ENCODE measurements around the gene CSRP3. TPM values are rescaled to one million over a fixed set of nuclear protein-coding genes. Genes with fewer than 3 reads are reported as not detected.

Gene CSRP3
- total and polyA plus RNA-seq, 7 donors: 35.9 to 1,082 (median 710) TPM

- Histone ChIP-seq H3K36me3 (ENCODE audit: insufficient read depth in 1 of 2, low read depth in 1 of 2) (no peaks in the 10 kb centered on the region), H3K4me3 (no peak overlapping the region), H3K9me3 (no peaks in the 10 kb centered on the region), H3K4me1 (peaks cover 21% of the 10 kb centered on the region), H3K27ac (peak overlapping the region; percentile 79), H3K27me3 (ENCODE audit: insufficient read depth in 3 of 3, low read length in 2 of 3) (no peaks in the 10 kb centered on the region)
- ATAC-seq: no peak
- TF ChIP-seq CTCF (IDR thresholded peaks at IDR 0.05): no peak
- 79 to 83% (median 81%) methylated on average over 5 of the region's 5 CpGs for WGBS, 3 donors
- intact Hi-C loops (cut with DNase I): loop anchor here (5.0 kb wide), 2 partner anchors 32 to 1387 kb away; no protein-coding TSS in a partner anchor
- DNase-seq: no peak
Observed at GRCh38 chr11:19229671-19230070, 27.9 kb upstream of the CSRP3 start.

- Histone ChIP-seq H3K4me3 (peak overlapping the region; percentile 12), H3K27me3 (ENCODE audit: insufficient read depth in 3 of 3, low read length in 2 of 3) (no peaks in the 10 kb centered on the region), H3K9me3 (no peaks in the 10 kb centered on the region), H3K27ac (peak overlapping the region; percentile 79), H3K4me1 (peaks cover 23% of the 10 kb centered on the region), H3K36me3 (ENCODE audit: insufficient read depth in 1 of 2, low read depth in 1 of 2) (no peaks in the 10 kb centered on the region)
- intact Hi-C loops (cut with DNase I): no loop called here
- peak; percentile 22 to 72 (median 38) for ATAC-seq
- DNase-seq: no peak
- no peak for TF ChIP-seq CTCF (IDR thresholded peaks at IDR 0.05)
- WGBS, 3 donors: 26 to 41% (median 39%) methylated on average over 3 of the region's 3 CpGs
Observed at GRCh38 chr11:19228968-19229367, 27.2 kb upstream of the CSRP3 start.

GRCh38 chr11:19226378-19227195, 24.8 kb upstream of the CSRP3 start:
- intact Hi-C loops (cut with DNase I): no loop called here

GRCh38 chr11:19225581-19225980, 23.8 kb upstream of the CSRP3 start:
- DNase-seq: no peak
- H3K36me3 ChIP-seq (ENCODE audit: insufficient read depth in 1 of 2, low read depth in 1 of 2): no peaks in the 10 kb centered on the region
- ATAC-seq: peak in 2 of 4 donors; percentile 10 to 20
- TF ChIP-seq CTCF (IDR thresholded peaks at IDR 0.05): no peak
- H3K4me3 ChIP-seq: no peak overlapping the region
- 67 to 69% (median 68%) methylated on average over 3 of the region's 3 CpGs for WGBS, 3 donors
- no peaks in the 10 kb centered on the region for H3K27me3 ChIP-seq (ENCODE audit: insufficient read depth in 3 of 3, low read length in 2 of 3)
- H3K4me1 ChIP-seq: peaks cover 26% of the 10 kb centered on the region
- H3K27ac ChIP-seq: peak overlapping the region; percentile 79
- intact Hi-C loops (cut with DNase I): no loop called here
- no peaks in the 10 kb centered on the region for H3K9me3 ChIP-seq

More at GRCh38 chr11:19226378-19227195, 24.8 kb upstream of the CSRP3 start:
- ATAC-seq (no peak), DNase-seq (no peak)
- H3K36me3 ChIP-seq (ENCODE audit: insufficient read depth in 1 of 2, low read depth in 1 of 2): no peaks in the 10 kb centered on the region
- H3K9me3 ChIP-seq: no peaks in the 10 kb centered on the region
- no peak for TF ChIP-seq CTCF (IDR thresholded peaks at IDR 0.05)
- peak overlapping the region; percentile 79 for H3K27ac ChIP-seq
- no peaks in the 10 kb centered on the region for H3K27me3 ChIP-seq (ENCODE audit: insufficient read depth in 3 of 3, low read length in 2 of 3)
- no peak overlapping the region for H3K4me3 ChIP-seq
- WGBS, 3 donors: 82 to 89% (median 84%) methylated on average over 6 of the region's 6 CpGs
- peaks cover 20% of the 10 kb centered on the region for H3K4me1 ChIP-seq

Measured in psoas muscle (tissue), 8 donors.